GM06990 (cell line): ENCODE data around the gene LONP2.

Experiments used
- DNase-seq: peaks from one replicate; pipeline ENCODE4 v3.0.0-alpha.2; 2011; ENCODE audit not compliant: insufficient read length; ENCODE audit errors: extremely low read depth
- H3K27me3 ChIP-seq: replicated peaks from 2 replicates; pipeline ENCODE4 v1.6.0; 2011; ENCODE audit warnings: low read length; ENCODE audit not compliant: control insufficient read depth, insufficient read depth
- H3K36me3 ChIP-seq: 2 replicates; pipeline ENCODE4 v1.5.1; 2011; ENCODE audit warnings: low read length; ENCODE audit not compliant: control insufficient read depth, insufficient read depth
- H3K4me3 ChIP-seq: replicated peaks from 2 replicates; pipeline ENCODE4 v1.5.1; 2011; ENCODE audit warnings: low read depth, mild to moderate bottlenecking, control low read depth, low read length
- CTCF ChIP-seq: IDR thresholded peaks from 2 replicates; pipeline ENCODE4 v1.5.1; 2011; ENCODE audit warnings: low read length, control low read depth, mild to moderate bottlenecking, inconsistent platforms; ENCODE audit not compliant: insufficient read depth, poor library complexity, severe bottlenecking

LONP2 gene

GRCh38 chr16:48383009-48383876, 139.1 kb downstream of the LONP2 start:
- Histone ChIP-seq H3K36me3 (no peaks in the 10 kb centered on the region), H3K27me3 (no peaks in the 10 kb centered on the region), H3K4me3 (peak overlapping the region; percentile 62)
- TF ChIP-seq CTCF, result no peak
- no peak for DNase-seq

- no peaks in the 10 kb centered on the region for H3K36me3 ChIP-seq
- TF ChIP-seq CTCF, result no peak
- DNase-seq, result peak; percentile 18
- peak overlapping the region; percentile 62 for H3K4me3 ChIP-seq
- no peaks in the 10 kb centered on the region for H3K27me3 ChIP-seq
Observed at GRCh38 chr16:48383877-48384519, 139.9 kb downstream of the LONP2 start.

- TF ChIP-seq CTCF, result no peak
- Histone ChIP-seq H3K36me3 (no peaks in the 10 kb centered on the region), H3K4me3 (peak overlapping the region; percentile 62), H3K27me3 (no peaks in the 10 kb centered on the region)
- peak; percentile 52 for DNase-seq
Observed at GRCh38 chr16:48384520-48385252, 140.6 kb downstream of the LONP2 start.

GRCh38 chr16:48385253-48386150, 141.4 kb downstream of the LONP2 start, which contains the start of gene SIAH1:
SIAH1 (minus strand) TSS chr16:48385413; CDS start chr16:48362428, 22,985 bp downstream.
- Histone ChIP-seq H3K4me3 (peak within 1 kb of the TSS; percentile 85), H3K27me3 (no peaks in the 10 kb centered on the region), H3K36me3 (no peaks in the 10 kb centered on the region)
- peak; percentile 88 for DNase-seq
- TF ChIP-seq CTCF, result no peak
